IPS-18c (cell line): ENCODE data around the gene JARID2.

Source experiments
- H3K4me3 ChIP-seq: 2 replicates; pipeline ENCODE4 v1.7.0; 2013; ENCODE audit warnings: low read depth, mild to moderate bottlenecking, low read length, moderate library complexity; ENCODE audit not compliant: insufficient read depth
- H3K9me3 ChIP-seq: one replicate; pipeline ENCODE4 v1.6.1; 2013; ENCODE audit warnings: mild to moderate bottlenecking, low read length, moderate library complexity; ENCODE audit not compliant: control insufficient read depth, insufficient read depth

JARID2 gene

GRCh38 chr6:15421945-15422733 is 176.3 kb downstream of the JARID2 start:
- Histone ChIP-seq H3K9me3 (no peaks in the 10 kb centered on the region), H3K4me3 (no peak overlapping the region)

GRCh38 chr6:15423286-15423993 is 177.6 kb downstream of the JARID2 start:
- no peaks in the 10 kb centered on the region for H3K9me3 ChIP-seq

GRCh38 chr6:15425947-15426346 is 180.1 kb downstream of the JARID2 start:
- no peaks in the 10 kb centered on the region for H3K9me3 ChIP-seq
- no peak overlapping the region for H3K4me3 ChIP-seq

More at GRCh38 chr6:15423286-15423993, 177.6 kb downstream of the JARID2 start:
- no peak overlapping the region for H3K4me3 ChIP-seq

GRCh38 chr6:15426395-15426794 is 180.5 kb downstream of the JARID2 start:
- no peaks in the 10 kb centered on the region for H3K9me3 ChIP-seq
- H3K4me3 ChIP-seq, result no peak overlapping the region

GRCh38 chr6:15426901-15427300 is 181.0 kb downstream of the JARID2 start:
- no peaks in the 10 kb centered on the region for H3K9me3 ChIP-seq
- no peak overlapping the region for H3K4me3 ChIP-seq

GRCh38 chr6:15427331-15428070 is 181.6 kb downstream of the JARID2 start:
- no peaks in the 10 kb centered on the region for H3K9me3 ChIP-seq
- H3K4me3 ChIP-seq, result no peak overlapping the region

- H3K4me3 ChIP-seq, result no peak overlapping the region
- H3K9me3 ChIP-seq, result no peaks in the 10 kb centered on the region
These were observed 183.6 kb downstream of the JARID2 start for GRCh38 chr6:15429141-15430110.

- H3K9me3 ChIP-seq, result no peaks in the 10 kb centered on the region
- H3K4me3 ChIP-seq, result no peak overlapping the region
These were observed 184.3 kb downstream of the JARID2 start for GRCh38 chr6:15430186-15430585.

GRCh38 chr6:15430931-15431405 is 185.1 kb downstream of the JARID2 start:
- no peaks in the 10 kb centered on the region for H3K9me3 ChIP-seq
- H3K4me3 ChIP-seq, result no peak overlapping the region

GRCh38 chr6:15431762-15432483 is 186.1 kb downstream of the JARID2 start:
- Histone ChIP-seq H3K9me3 (no peaks in the 10 kb centered on the region), H3K4me3 (no peak overlapping the region)

- Histone ChIP-seq H3K4me3 (no peak overlapping the region), H3K9me3 (no peaks in the 10 kb centered on the region)
These were observed 187.6 kb downstream of the JARID2 start for GRCh38 chr6:15433511-15433861.

GRCh38 chr6:15434263-15434662 is 188.4 kb downstream of the JARID2 start:
- no peaks in the 10 kb centered on the region for H3K9me3 ChIP-seq
- H3K4me3 ChIP-seq, result no peak overlapping the region

- Histone ChIP-seq H3K9me3 (no peaks in the 10 kb centered on the region), H3K4me3 (no peak overlapping the region)
These were observed 189.0 kb downstream of the JARID2 start for GRCh38 chr6:15434823-15435380.

- H3K4me3 ChIP-seq, result no peak overlapping the region
- H3K9me3 ChIP-seq, result no peaks in the 10 kb centered on the region
These were observed 189.6 kb downstream of the JARID2 start for GRCh38 chr6:15435468-15435867.

- Histone ChIP-seq H3K4me3 (no peak overlapping the region), H3K9me3 (no peaks in the 10 kb centered on the region)
These were observed 190.6 kb downstream of the JARID2 start for GRCh38 chr6:15436451-15436850.

GRCh38 chr6:15437090-15437635 is 191.3 kb downstream of the JARID2 start:
- Histone ChIP-seq H3K4me3 (no peak overlapping the region), H3K9me3 (no peaks in the 10 kb centered on the region)
